HG02759 (cell line): ENCODE measurements around the gene DGKZ.

Source experiments
- ATAC-seq: cut with Tn5 transposase; IDR thresholded peaks from one replicate; pipeline ENCODE4 v1.9.1; 2021; ENCODE audit warnings: mild to moderate bottlenecking, moderate library complexity; ENCODE audit not compliant: unreplicated experiment

Gene DGKZ

GRCh38 chr11:46343520-46343919, 3.7 kb upstream of the DGKZ start:
- no peak for ATAC-seq

GRCh38 chr11:46345131-46345597, 2.1 kb upstream of the DGKZ start:
- no peak for ATAC-seq

GRCh38 chr11:46345881-46346484, 1.3 kb upstream of the DGKZ start:
- no peak for ATAC-seq

GRCh38 chr11:46347637-46348311, 511 bp downstream of the DGKZ start:
- no peak for ATAC-seq

- ATAC-seq, result no peak
Measured at GRCh38 chr11:46348566-46349401, 1.5 kb downstream of the DGKZ start.

GRCh38 chr11:46350695-46351094, 3.4 kb downstream of the DGKZ start:
- no peak for ATAC-seq

GRCh38 chr11:46351148-46351547, 3.9 kb downstream of the DGKZ start:
- no peak for ATAC-seq

- ATAC-seq, result no peak
Measured at GRCh38 chr11:46351606-46352005, 4.3 kb downstream of the DGKZ start.

GRCh38 chr11:46352063-46352841, 5.0 kb downstream of the DGKZ start:
- no peak for ATAC-seq

- no peak for ATAC-seq
Measured at GRCh38 chr11:46353698-46354097, 6.4 kb downstream of the DGKZ start.

- ATAC-seq, result no peak
Measured at GRCh38 chr11:46356924-46357482, 9.7 kb downstream of the DGKZ start.

GRCh38 chr11:46357483-46357936, 10.2 kb downstream of the DGKZ start:
- no peak for ATAC-seq

- no peak for ATAC-seq
Measured at GRCh38 chr11:46359953-46360352, 12.7 kb downstream of the DGKZ start.

- peak; percentile 25 for ATAC-seq
Measured at GRCh38 chr11:46360878-46361277, 13.6 kb downstream of the DGKZ start.

GRCh38 chr11:46361283-46362155, 14.3 kb downstream of the DGKZ start:
- peak; percentile 95 for ATAC-seq

- ATAC-seq, result peak; percentile 4
Measured at GRCh38 chr11:46362156-46363030, 15.1 kb downstream of the DGKZ start.

- no peak for ATAC-seq
Measured at GRCh38 chr11:46363031-46363407, 15.8 kb downstream of the DGKZ start.

- ATAC-seq, result no peak
Measured at GRCh38 chr11:46363455-46364005, 16.3 kb downstream of the DGKZ start.
